Stimulated activated CD4-positive, alpha-beta T cell treated with anti-CD3 and anti-CD28 coated beads, Interleukin-4, amount 100 ng/mL, for 4 hours (primary cell): Measurements from ENCODE around the gene DCST1.

Source experiments
- DNase-seq, 2 experiments: peaks; one replicate each; pipeline ENCODE4 v3.0.0-alpha.2; 2020

Gene DCST1

GRCh38 chr1:155057788-155058211 lies 24.2 kb downstream of the DCST1 start:
- no peak for DNase-seq

GRCh38 chr1:155060736-155061135 lies 27.1 kb downstream of the DCST1 start:
- DNase-seq: no peak

GRCh38 chr1:155061381-155062150 lies 27.9 kb downstream of the DCST1 start:
- peak; percentile 88 to 96 for DNase-seq

GRCh38 chr1:155062151-155062686 lies 28.6 kb downstream of the DCST1 start:
- no peak for DNase-seq

- DNase-seq: peak; percentile 65 to 74
These were observed 29.2 kb downstream of the DCST1 start for GRCh38 chr1:155062702-155063411.

- peak; percentile 77 to 81 for DNase-seq
These were observed 30.0 kb downstream of the DCST1 start, which contains the start of gene EFNA4 for GRCh38 chr1:155063550-155064110. Gene EFNA4, plus strand, starts transcription at chr1:155063740. Its CDS starts 84 bp downstream, at chr1:155063824.

- no peak for DNase-seq
These were observed 30.6 kb downstream of the DCST1 start for GRCh38 chr1:155064111-155064831.

GRCh38 chr1:155064832-155065429 lies 31.3 kb downstream of the DCST1 start:
- DNase-seq: no peak

- DNase-seq: no peak
These were observed 33.2 kb downstream of the DCST1 start for GRCh38 chr1:155066777-155067176.

GRCh38 chr1:155068599-155068998 lies 35.0 kb downstream of the DCST1 start:
- no peak for DNase-seq

GRCh38 chr1:155069551-155070157 lies 36.0 kb downstream of the DCST1 start:
- no peak for DNase-seq

GRCh38 chr1:155070158-155070621 lies 36.6 kb downstream of the DCST1 start:
- no peak for DNase-seq

- DNase-seq: peak; percentile 69 to 70
These were observed 37.3 kb downstream of the DCST1 start for GRCh38 chr1:155070721-155071569.

- DNase-seq: no peak
These were observed 38.1 kb downstream of the DCST1 start for GRCh38 chr1:155071701-155072100.

GRCh38 chr1:155072531-155073289 lies 39.1 kb downstream of the DCST1 start:
- DNase-seq: no peak

- DNase-seq: no peak
These were observed 40.0 kb downstream of the DCST1 start for GRCh38 chr1:155073377-155074242.

- no peak for DNase-seq
These were observed 41.9 kb downstream of the DCST1 start for GRCh38 chr1:155075535-155075934.

GRCh38 chr1:155076371-155076770 lies 42.7 kb downstream of the DCST1 start:
- DNase-seq: no peak

GRCh38 chr1:155077346-155077745 lies 43.7 kb downstream of the DCST1 start:
- no peak for DNase-seq
